A375 (cell line): ENCODE results near the gene PLIN4. TPM values are rescaled to one million over a fixed set of nuclear protein-coding genes. Genes with fewer than 3 reads are reported as not detected.

Source experiments
- total RNA-seq: library from RNA; depleted of rRNA; stranded (reverse); fragments of >200 nt; shearing (Covaris generic); gene quantifications from 2 replicates; pipeline ENCODE4 v1.2.3, GENCODE V29; 2014; rRNA removed

PLIN4 gene, protein sequence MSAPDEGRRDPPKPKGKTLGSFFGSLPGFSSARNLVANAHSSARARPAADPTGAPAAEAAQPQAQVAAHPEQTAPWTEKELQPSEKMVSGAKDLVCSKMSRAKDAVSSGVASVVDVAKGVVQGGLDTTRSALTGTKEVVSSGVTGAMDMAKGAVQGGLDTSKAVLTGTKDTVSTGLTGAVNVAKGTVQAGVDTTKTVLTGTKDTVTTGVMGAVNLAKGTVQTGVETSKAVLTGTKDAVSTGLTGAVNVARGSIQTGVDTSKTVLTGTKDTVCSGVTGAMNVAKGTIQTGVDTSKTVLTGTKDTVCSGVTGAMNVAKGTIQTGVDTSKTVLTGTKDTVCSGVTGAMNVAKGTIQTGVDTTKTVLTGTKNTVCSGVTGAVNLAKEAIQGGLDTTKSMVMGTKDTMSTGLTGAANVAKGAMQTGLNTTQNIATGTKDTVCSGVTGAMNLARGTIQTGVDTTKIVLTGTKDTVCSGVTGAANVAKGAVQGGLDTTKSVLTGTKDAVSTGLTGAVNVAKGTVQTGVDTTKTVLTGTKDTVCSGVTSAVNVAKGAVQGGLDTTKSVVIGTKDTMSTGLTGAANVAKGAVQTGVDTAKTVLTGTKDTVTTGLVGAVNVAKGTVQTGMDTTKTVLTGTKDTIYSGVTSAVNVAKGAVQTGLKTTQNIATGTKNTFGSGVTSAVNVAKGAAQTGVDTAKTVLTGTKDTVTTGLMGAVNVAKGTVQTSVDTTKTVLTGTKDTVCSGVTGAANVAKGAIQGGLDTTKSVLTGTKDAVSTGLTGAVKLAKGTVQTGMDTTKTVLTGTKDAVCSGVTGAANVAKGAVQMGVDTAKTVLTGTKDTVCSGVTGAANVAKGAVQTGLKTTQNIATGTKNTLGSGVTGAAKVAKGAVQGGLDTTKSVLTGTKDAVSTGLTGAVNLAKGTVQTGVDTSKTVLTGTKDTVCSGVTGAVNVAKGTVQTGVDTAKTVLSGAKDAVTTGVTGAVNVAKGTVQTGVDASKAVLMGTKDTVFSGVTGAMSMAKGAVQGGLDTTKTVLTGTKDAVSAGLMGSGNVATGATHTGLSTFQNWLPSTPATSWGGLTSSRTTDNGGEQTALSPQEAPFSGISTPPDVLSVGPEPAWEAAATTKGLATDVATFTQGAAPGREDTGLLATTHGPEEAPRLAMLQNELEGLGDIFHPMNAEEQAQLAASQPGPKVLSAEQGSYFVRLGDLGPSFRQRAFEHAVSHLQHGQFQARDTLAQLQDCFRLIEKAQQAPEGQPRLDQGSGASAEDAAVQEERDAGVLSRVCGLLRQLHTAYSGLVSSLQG (N-terminal part only)
- 3.9 and 4.1 TPM in 2 replicates for total RNA-seq

DNA sequence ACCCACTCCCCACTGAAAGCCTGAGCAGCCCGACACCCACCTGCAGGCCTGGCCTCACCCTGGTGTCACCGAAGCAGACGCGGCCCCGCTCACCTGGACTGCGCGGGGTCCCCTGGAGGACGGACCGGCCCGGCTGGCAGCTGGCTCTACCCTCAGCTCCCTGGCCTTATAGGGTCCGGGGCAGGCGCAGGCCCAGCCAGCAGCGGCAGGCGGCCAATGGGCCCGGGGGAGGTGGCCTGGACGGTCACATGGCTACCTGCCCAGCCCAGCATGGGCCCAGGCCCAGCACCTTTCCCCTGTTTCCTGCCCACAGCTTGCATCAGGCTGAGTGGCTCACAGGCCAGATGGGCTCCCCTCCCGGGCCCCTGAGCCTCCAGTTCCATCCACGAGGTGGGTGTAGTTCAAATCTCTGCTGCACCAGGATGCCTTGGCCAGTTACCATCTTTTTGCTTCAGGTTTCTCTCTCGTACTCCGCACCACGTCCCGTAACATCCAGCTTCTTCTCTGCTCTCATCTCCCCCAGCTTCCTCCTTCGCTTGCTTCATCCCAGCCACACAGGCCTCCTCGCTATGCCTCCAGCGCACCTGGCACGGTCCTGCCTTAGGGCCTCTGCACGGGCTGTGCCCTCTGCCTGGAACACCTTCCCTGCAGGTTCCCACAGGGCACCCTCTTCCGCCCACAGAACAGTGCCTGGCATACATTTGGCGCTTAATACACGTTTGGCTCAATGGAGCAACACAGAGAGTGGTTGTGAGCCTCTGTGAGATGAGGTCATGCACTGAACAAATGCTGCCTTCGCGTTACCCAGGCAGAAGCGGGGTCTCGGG lies at the start of gene PLIN4:
Gene PLIN4, minus strand, starts transcription at position 142 of the 827 bp plus-strand sequence. CDS start 214 bp downstream, outside the sequence.

GRCh38 chr19:4559569-4559968 lies 41.3 kb upstream of the PLIN4 start, which contains the start of gene SEMA6B:
Gene SEMA6B (minus strand): TSS chr19:4559684. CDS start chr19:4558457, 1,227 bp downstream.

GRCh38 chr19:4539693-4540581 lies 21.7 kb upstream of the PLIN4 start, which contains the start of gene LRG1:
Gene LRG1 (minus strand): TSS chr19:4540036. CDS start chr19:4540013, 23 bp downstream.

GRCh38 chr19:4534836-4535658 lies 16.8 kb upstream of the PLIN4 start, which contains the start of gene PLIN5:
Gene PLIN5 (minus strand): TSS chr19:4535224. CDS start chr19:4534074, 1,150 bp downstream.

GRCh38 chr19:4472174-4472974 lies 45.9 kb downstream of the PLIN4 start, which contains the start of gene HDGFL2:
Gene HDGFL2 (plus strand): TSS chr19:4472297. CDS start chr19:4472351, 54 bp downstream.

GRCh38 chr19:4457654-4458395 lies 60.5 kb downstream of the PLIN4 start, which contains the start of gene UBXN6:
Gene UBXN6 (minus strand): TSS chr19:4457794. CDS start chr19:4457697, 97 bp downstream.

Other genes with a start within 250 kb of the PLIN4 start
- not detected in 2 replicates for gene SHD, start 239.2 kb downstream of the PLIN4 start, total RNA-seq
- not detected in 2 replicates for gene TMIGD2, start 216.1 kb downstream of the PLIN4 start, total RNA-seq
- 46.5 and 48.8 TPM in 2 replicates for gene FSD1, start 213.9 kb downstream of the PLIN4 start, total RNA-seq
- gene STAP2, start 179.7 kb downstream of the PLIN4 start, total RNA-seq: 7.2 and 7.9 TPM in 2 replicates
- 5.1 and 7.1 TPM in 2 replicates for gene MPND, start 174.9 kb downstream of the PLIN4 start, total RNA-seq
- gene SH3GL1, start 117.9 kb downstream of the PLIN4 start, total RNA-seq: 79.5 and 85.0 TPM in 2 replicates
- gene CHAF1A, start 115.8 kb downstream of the PLIN4 start, total RNA-seq: 65.7 and 78.7 TPM in 2 replicates
- 80.4 and 87.6 TPM in 2 replicates for gene UBXN6, start 60.7 kb downstream of the PLIN4 start, total RNA-seq
- 75.7 and 79.9 TPM in 2 replicates for gene HDGFL2, start 46.2 kb downstream of the PLIN4 start, total RNA-seq
- 0.15 and 1.4 TPM in 2 replicates for gene PLIN5, start 16.7 kb upstream of the PLIN4 start, total RNA-seq
- 0.11 TPM in 1 of 2 replicates, not detected in the other for gene LRG1, start 21.6 kb upstream of the PLIN4 start, total RNA-seq
- 27.4 and 35.0 TPM in 2 replicates for gene SEMA6B, start 41.2 kb upstream of the PLIN4 start, total RNA-seq
- gene TNFAIP8L1, start 121.0 kb upstream of the PLIN4 start, total RNA-seq: 4.6 and 5.2 TPM in 2 replicates
- gene MYDGF, start 151.9 kb upstream of the PLIN4 start, total RNA-seq: 187 and 198 TPM in 2 replicates
- gene DPP9, start 205.4 kb upstream of the PLIN4 start, total RNA-seq: 54.4 and 56.8 TPM in 2 replicates